DOHH2 (cell line): Measurements from ENCODE around the gene SORBS1.

ENCODE experiments used
- EZH2phosphoT487 ChIP-seq: fragments of 200-600 bp; sonication (generic); IDR thresholded peaks from 2 replicates; pipeline ENCODE4 v1.6.1; 2017; ENCODE audit warnings: borderline replicate concordance, mild to moderate bottlenecking, antibody characterized with exemption, low read length, moderate library complexity, mixed read lengths
- TF ChIP-seq, protein P1 (sequence below): fragments of 200-600 bp; sonication (generic); IDR thresholded peaks from one replicate; pipeline ENCODE4 v1.5.1; 2014; ENCODE audit warnings: antibody characterized with exemption, mild to moderate bottlenecking, low read depth, low read length; ENCODE audit not compliant: poor library complexity, severe bottlenecking

GRCh38 chr10:95454940-95455339, 106.2 kb downstream of the SORBS1 start:
- TF ChIP-seq, protein P1, sequence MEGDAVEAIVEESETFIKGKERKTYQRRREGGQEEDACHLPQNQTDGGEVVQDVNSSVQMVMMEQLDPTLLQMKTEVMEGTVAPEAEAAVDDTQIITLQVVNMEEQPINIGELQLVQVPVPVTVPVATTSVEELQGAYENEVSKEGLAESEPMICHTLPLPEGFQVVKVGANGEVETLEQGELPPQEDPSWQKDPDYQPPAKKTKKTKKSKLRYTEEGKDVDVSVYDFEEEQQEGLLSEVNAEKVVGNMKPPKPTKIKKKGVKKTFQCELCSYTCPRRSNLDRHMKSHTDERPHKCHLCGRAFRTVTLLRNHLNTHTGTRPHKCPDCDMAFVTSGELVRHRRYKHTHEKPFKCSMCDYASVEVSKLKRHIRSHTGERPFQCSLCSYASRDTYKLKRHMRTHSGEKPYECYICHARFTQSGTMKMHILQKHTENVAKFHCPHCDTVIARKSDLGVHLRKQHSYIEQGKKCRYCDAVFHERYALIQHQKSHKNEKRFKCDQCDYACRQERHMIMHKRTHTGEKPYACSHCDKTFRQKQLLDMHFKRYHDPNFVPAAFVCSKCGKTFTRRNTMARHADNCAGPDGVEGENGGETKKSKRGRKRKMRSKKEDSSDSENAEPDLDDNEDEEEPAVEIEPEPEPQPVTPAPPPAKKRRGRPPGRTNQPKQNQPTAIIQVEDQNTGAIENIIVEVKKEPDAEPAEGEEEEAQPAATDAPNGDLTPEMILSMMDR, result no peak
- no peak for TF ChIP-seq EZH2phosphoT487
